HUES48 (cell line): ENCODE measurements around the gene DOC2B.
"Not testable (repeated sequence)": the region's sequence is repeated elsewhere in the genome, so short reads cannot be mapped to it uniquely, and the experiment has no call there.

Experiments
- H3K27ac ChIP-seq: one replicate; pipeline ENCODE4 v1.7.0; 2013; ENCODE audit warnings: low read depth, low read length, inconsistent platforms
- H3K27me3 ChIP-seq: 2 replicates; pipeline ENCODE4 v1.6.1; 2013; ENCODE audit warnings: mild to moderate bottlenecking, low read length; ENCODE audit not compliant: control insufficient read depth, insufficient read depth
- H3K36me3 ChIP-seq: 2 replicates; pipeline ENCODE4 v1.6.1; 2013; ENCODE audit warnings: low read length; ENCODE audit not compliant: control insufficient read depth, insufficient read depth
- H3K4me1 ChIP-seq: 2 replicates; pipeline ENCODE4 v1.6.1; 2013; ENCODE audit warnings: mild to moderate bottlenecking, low read length; ENCODE audit not compliant: control insufficient read depth, insufficient read depth
- H3K4me3 ChIP-seq: 2 replicates; pipeline ENCODE4 v1.5.1; 2013; ENCODE audit warnings: mild to moderate bottlenecking, low read depth, low read length
- H3K9ac ChIP-seq: 2 replicates; pipeline ENCODE4 v1.6.1; 2013; ENCODE audit warnings: mild to moderate bottlenecking, low read depth, low read length, moderate library complexity
- H3K9me3 ChIP-seq: 2 replicates; pipeline ENCODE4 v1.6.1; 2013; ENCODE audit warnings: low read length; ENCODE audit not compliant: control insufficient read depth, insufficient read depth

The DOC2B gene

GRCh38 chr17:171871-172270 is 9.6 kb downstream of the DOC2B start:
- no peaks in the 10 kb centered on the region for H3K27me3 ChIP-seq
- H3K4me1 ChIP-seq = no peaks in the 10 kb centered on the region
- no peak overlapping the region for H3K27ac ChIP-seq
- H3K9me3 ChIP-seq = no peaks in the 10 kb centered on the region
- H3K36me3 ChIP-seq = no peaks in the 10 kb centered on the region
- no peak overlapping the region for H3K4me3 ChIP-seq
- no peak overlapping the region for H3K9ac ChIP-seq

GRCh38 chr17:170130-170670 is 11.2 kb downstream of the DOC2B start:
- no peaks in the 10 kb centered on the region for H3K4me1 ChIP-seq
- H3K27ac ChIP-seq = no peak overlapping the region
- no peaks in the 10 kb centered on the region for H3K36me3 ChIP-seq
- no peak overlapping the region for H3K9ac ChIP-seq
- no peaks in the 10 kb centered on the region for H3K27me3 ChIP-seq
- H3K4me3 ChIP-seq = no peak overlapping the region
- no peaks in the 10 kb centered on the region for H3K9me3 ChIP-seq

GRCh38 chr17:168614-169013 is 12.8 kb downstream of the DOC2B start:
- H3K9me3 ChIP-seq, H3K9ac ChIP-seq, H3K27me3 ChIP-seq, H3K36me3 ChIP-seq, H3K4me1 ChIP-seq, H3K4me3 ChIP-seq, H3K27ac ChIP-seq: not testable (repeated sequence)

- Histone ChIP-seq H3K4me3 (no peak overlapping the region), H3K27ac (no peak overlapping the region)
Measured at GRCh38 chr17:165939-166338, 15.5 kb downstream of the DOC2B start.

GRCh38 chr17:164303-165235 is 16.9 kb downstream of the DOC2B start:
- Histone ChIP-seq H3K4me1 (no peaks in the 10 kb centered on the region), H3K36me3 (no peaks in the 10 kb centered on the region), H3K4me3 (no peak overlapping the region), H3K9ac (no peak overlapping the region), H3K27me3 (no peaks in the 10 kb centered on the region), H3K27ac (no peak overlapping the region), H3K9me3 (no peaks in the 10 kb centered on the region)

More at GRCh38 chr17:165939-166338, 15.5 kb downstream of the DOC2B start:
- Histone ChIP-seq H3K9me3 (no peaks in the 10 kb centered on the region), H3K4me1 (no peaks in the 10 kb centered on the region), H3K9ac (no peak overlapping the region), H3K27me3 (no peaks in the 10 kb centered on the region), H3K36me3 (no peaks in the 10 kb centered on the region)

- Histone ChIP-seq H3K9me3 (no peaks in the 10 kb centered on the region), H3K27me3 (no peaks in the 10 kb centered on the region), H3K36me3 (no peaks in the 10 kb centered on the region), H3K27ac (no peak overlapping the region), H3K4me1 (no peaks in the 10 kb centered on the region), H3K9ac (no peak overlapping the region), H3K4me3 (no peak overlapping the region)
Measured at GRCh38 chr17:163514-164098, 17.8 kb downstream of the DOC2B start.

GRCh38 chr17:162689-163088 is 18.8 kb downstream of the DOC2B start:
- Histone ChIP-seq H3K9me3 (no peaks in the 10 kb centered on the region), H3K4me1 (no peaks in the 10 kb centered on the region), H3K36me3 (no peaks in the 10 kb centered on the region), H3K9ac (no peak overlapping the region), H3K4me3 (no peak overlapping the region), H3K27me3 (no peaks in the 10 kb centered on the region), H3K27ac (no peak overlapping the region)

- Histone ChIP-seq H3K9ac (no peak overlapping the region), H3K27me3 (no peaks in the 10 kb centered on the region), H3K4me1 (no peaks in the 10 kb centered on the region), H3K9me3 (no peaks in the 10 kb centered on the region), H3K4me3 (no peak overlapping the region), H3K36me3 (no peaks in the 10 kb centered on the region), H3K27ac (no peak overlapping the region)
Measured at GRCh38 chr17:161481-161880, 20.0 kb downstream of the DOC2B start.

- Histone ChIP-seq H3K9ac (no peak overlapping the region), H3K27ac (no peak overlapping the region), H3K4me1 (no peaks in the 10 kb centered on the region), H3K4me3 (no peak overlapping the region), H3K36me3 (no peaks in the 10 kb centered on the region), H3K27me3 (no peaks in the 10 kb centered on the region), H3K9me3 (no peaks in the 10 kb centered on the region)
Measured at GRCh38 chr17:160336-160735, 21.1 kb downstream of the DOC2B start.

GRCh38 chr17:159609-160008 is 21.8 kb downstream of the DOC2B start:
- no peak overlapping the region for H3K27ac ChIP-seq
- no peaks in the 10 kb centered on the region for H3K36me3 ChIP-seq
- H3K4me3 ChIP-seq = no peak overlapping the region
- H3K9me3 ChIP-seq = no peaks in the 10 kb centered on the region
- no peaks in the 10 kb centered on the region for H3K4me1 ChIP-seq
- H3K27me3 ChIP-seq = no peaks in the 10 kb centered on the region
- no peak overlapping the region for H3K9ac ChIP-seq

- H3K27ac ChIP-seq = no peak overlapping the region
- H3K4me1 ChIP-seq = no peaks in the 10 kb centered on the region
- H3K9me3 ChIP-seq = no peaks in the 10 kb centered on the region
- no peak overlapping the region for H3K9ac ChIP-seq
- no peaks in the 10 kb centered on the region for H3K36me3 ChIP-seq
- no peaks in the 10 kb centered on the region for H3K27me3 ChIP-seq
- H3K4me3 ChIP-seq = no peak overlapping the region
Measured at GRCh38 chr17:158379-158778, 23.1 kb downstream of the DOC2B start.
